Measurements from ENCODE around the gene MMEL1. TPM values are rescaled to one million over a fixed set of nuclear protein-coding genes. Genes with fewer than 3 reads are reported as not detected.

The MMEL1 gene
- total RNA-seq, 1 experiment from 2014 or later: 0.46 TPM

- Histone ChIP-seq H3K27me3 (ENCODE audit: control insufficient read depth, insufficient read depth, low read length) (no peaks in the 10 kb centered on the region), H3K36me3 (ENCODE audit: control insufficient read depth, insufficient read depth, low read length) (no peaks in the 10 kb centered on the region), H3K4me1 (ENCODE audit: control insufficient read depth, insufficient read depth, low read length) (no peaks in the 10 kb centered on the region), H3K27ac (ENCODE audit: low read length) (no peak overlapping the region), H3K9me3 (ENCODE audit: control insufficient read depth, insufficient read depth, low read depth, low read length) (no peaks in the 10 kb centered on the region), H3K4me3 (ENCODE audit: low read depth in 2 of 2, low read length in 2 of 2) (no peak overlapping the region)
- ChIA-PET POLR2A (no interaction called here), CTCF (no interaction called here)
- ATAC-seq (peak; percentile 17; the same call in 1 of the 2 replicates), DNase-seq (ENCODE audit: low read depth, low spot score) (no peak)
- no peak for TF ChIP-seq SIN3A (IDR thresholded peaks at IDR 0.05; ENCODE audit: borderline replicate concordance, insufficient read depth, low read depth, low read length)
- in situ Hi-C loops (cut with HindIII; ENCODE audit: low pct_unique_long_range_greater_than_20kb, low sequenced_read_pairs): no loop called here
- BruUV-seq (replicated peaks): no TSS peak
- intact Hi-C loops (cut with micrococcal nuclease; ENCODE audit: unreplicated experiment): no loop called here
Observed at GRCh38 chr1:2593251-2593878, 39.5 kb downstream of the MMEL1 start.

- ChIA-PET POLR2A (no interaction called here), CTCF (no interaction called here)
- no peak for DNase-seq (ENCODE audit: low read depth, low spot score)
- H3K36me3 ChIP-seq (ENCODE audit: control insufficient read depth, insufficient read depth, low read length): no peaks in the 10 kb centered on the region
- no peaks in the 10 kb centered on the region for H3K4me1 ChIP-seq (ENCODE audit: control insufficient read depth, insufficient read depth, low read length)
- intact Hi-C loops (cut with micrococcal nuclease; ENCODE audit: unreplicated experiment) (no loop called here), in situ Hi-C loops (cut with HindIII; ENCODE audit: low pct_unique_long_range_greater_than_20kb, low sequenced_read_pairs) (no loop called here)
- no peak overlapping the region for H3K4me3 ChIP-seq (ENCODE audit: low read depth in 2 of 2, low read length in 2 of 2)
- no peaks in the 10 kb centered on the region for H3K27me3 ChIP-seq (ENCODE audit: control insufficient read depth, insufficient read depth, low read length)
- H3K27ac ChIP-seq (ENCODE audit: low read length): no peak overlapping the region
- peak; percentile 40 for ATAC-seq
- BruUV-seq (replicated peaks): no TSS peak
- no peak for TF ChIP-seq REST (IDR thresholded peaks at IDR 0.05; ENCODE audit: insufficient read depth in 1 of 2, low read depth in 2 of 2, low read length in 1 of 2)
- no peak for TF ChIP-seq CTCF (IDR thresholded peaks at IDR 0.05)
- no peak for TF ChIP-seq TCF7L2 (IDR thresholded peaks at IDR 0.05; ENCODE audit: low read depth, low read length)
- TF ChIP-seq SIN3A (IDR thresholded peaks at IDR 0.05; ENCODE audit: borderline replicate concordance, insufficient read depth, low read depth, low read length): no peak
- no peak for TF ChIP-seq POLR2AphosphoS5 (IDR thresholded peaks at IDR 0.05; ENCODE audit: low read depth, low read length)
- H3K9me3 ChIP-seq (ENCODE audit: control insufficient read depth, insufficient read depth, low read depth, low read length): no peaks in the 10 kb centered on the region
Observed at GRCh38 chr1:2592672-2593071, 40.1 kb downstream of the MMEL1 start.

- CTCF ChIA-PET: no interaction called here
- H3K27ac ChIP-seq (ENCODE audit: low read length): no peak overlapping the region
- H3K36me3 ChIP-seq (ENCODE audit: control insufficient read depth, insufficient read depth, low read length): no peaks in the 10 kb centered on the region
- H3K4me1 ChIP-seq (ENCODE audit: control insufficient read depth, insufficient read depth, low read length): no peaks in the 10 kb centered on the region
- no peak for ATAC-seq
- in situ Hi-C loops (cut with HindIII; ENCODE audit: low pct_unique_long_range_greater_than_20kb, low sequenced_read_pairs): no loop called here
- TF ChIP-seq CTCF (IDR thresholded peaks at IDR 0.05): no peak
- no peak for TF ChIP-seq POLR2AphosphoS5 (IDR thresholded peaks at IDR 0.05; ENCODE audit: low read depth, low read length)
- TF ChIP-seq REST (IDR thresholded peaks at IDR 0.05; ENCODE audit: insufficient read depth in 1 of 2, low read depth in 2 of 2, low read length in 1 of 2): no peak
- no peak for TF ChIP-seq SIN3A (IDR thresholded peaks at IDR 0.05; ENCODE audit: borderline replicate concordance, insufficient read depth, low read depth, low read length)
- TF ChIP-seq TCF7L2 (IDR thresholded peaks at IDR 0.05; ENCODE audit: low read depth, low read length): no peak
- H3K4me3 ChIP-seq (ENCODE audit: low read depth in 2 of 2, low read length in 2 of 2): no peak overlapping the region
- no peaks in the 10 kb centered on the region for H3K9me3 ChIP-seq (ENCODE audit: control insufficient read depth, insufficient read depth, low read depth, low read length)
- no peaks in the 10 kb centered on the region for H3K27me3 ChIP-seq (ENCODE audit: control insufficient read depth, insufficient read depth, low read length)
- POLR2A ChIA-PET: interaction anchor here (0.6 kb wide), 1 partner anchor 11 kb away, joined by 3 read pairs; no protein-coding TSS in a partner anchor
- BruUV-seq (replicated peaks): no TSS peak
- intact Hi-C loops (cut with micrococcal nuclease; ENCODE audit: unreplicated experiment): no loop called here
- DNase-seq (ENCODE audit: low read depth, low spot score): no peak
Observed at GRCh38 chr1:2591581-2592261, 41.1 kb downstream of the MMEL1 start.

All from Panc1 (cell line).